Adrenal gland (tissue), 5 donors: ENCODE results near the gene NBR1.
"Not testable (repeated sequence)": the region's sequence is repeated elsewhere in the genome, so short reads cannot be mapped to it uniquely, and the experiment has no call there.

Source experiments
- POLR2A ChIP-seq, 2 donors: fragments of 450-650 bp; IDR thresholded peaks; one replicate each; pipeline ENCODE4 v1.6.1; 2017; ENCODE audit warnings: antibody characterized with exemption in 2 of 2, mild to moderate bottlenecking in 2 of 2, moderate library complexity in 1 of 2
- TF ChIP-seq, protein P1 (sequence below), 6 experiments: fragments of 450-650 bp in 4 of 6; fragments of 200-600 bp in 2 of 6; sonication (generic) in 1 of 6; IDR thresholded peaks; 1 replicate in 5 of 6; 2 replicates in 1 of 6; pipeline versions ENCODE4 v1.5.1 to v1.8.0; 2016 to 2021; ENCODE audit warnings: antibody characterized with exemption in 6 of 6, mild to moderate bottlenecking in 2 of 6, moderate library complexity in 1 of 6
- donor health status: DM: no; HTN: no; CAD: no.

DNA sequence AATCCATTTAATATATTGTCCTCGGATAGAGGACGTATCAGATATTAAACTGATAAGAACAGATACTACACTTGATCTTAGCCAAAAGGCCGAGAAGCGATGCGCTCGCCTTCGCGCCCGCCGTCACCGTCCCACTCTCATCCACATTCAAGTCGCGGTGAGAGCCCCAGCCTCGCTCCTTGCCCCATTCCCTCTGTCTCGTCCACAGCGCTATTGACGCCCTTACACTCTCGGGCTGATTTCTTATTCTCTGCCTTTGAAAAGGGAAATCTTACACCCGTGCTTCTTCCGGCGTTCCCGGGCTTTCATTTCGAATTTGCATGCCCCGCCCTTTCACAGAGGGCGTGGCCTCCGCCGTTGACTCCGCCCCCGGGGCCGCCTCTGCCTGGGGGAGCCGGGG is 62.9 kb downstream of the NBR1 start, which contains the start of gene RNU2-1:
- TF ChIP-seq POLR2A (IDR thresholded peaks at IDR 0.05): not testable (repeated sequence)
- TF ChIP-seq, protein P1, sequence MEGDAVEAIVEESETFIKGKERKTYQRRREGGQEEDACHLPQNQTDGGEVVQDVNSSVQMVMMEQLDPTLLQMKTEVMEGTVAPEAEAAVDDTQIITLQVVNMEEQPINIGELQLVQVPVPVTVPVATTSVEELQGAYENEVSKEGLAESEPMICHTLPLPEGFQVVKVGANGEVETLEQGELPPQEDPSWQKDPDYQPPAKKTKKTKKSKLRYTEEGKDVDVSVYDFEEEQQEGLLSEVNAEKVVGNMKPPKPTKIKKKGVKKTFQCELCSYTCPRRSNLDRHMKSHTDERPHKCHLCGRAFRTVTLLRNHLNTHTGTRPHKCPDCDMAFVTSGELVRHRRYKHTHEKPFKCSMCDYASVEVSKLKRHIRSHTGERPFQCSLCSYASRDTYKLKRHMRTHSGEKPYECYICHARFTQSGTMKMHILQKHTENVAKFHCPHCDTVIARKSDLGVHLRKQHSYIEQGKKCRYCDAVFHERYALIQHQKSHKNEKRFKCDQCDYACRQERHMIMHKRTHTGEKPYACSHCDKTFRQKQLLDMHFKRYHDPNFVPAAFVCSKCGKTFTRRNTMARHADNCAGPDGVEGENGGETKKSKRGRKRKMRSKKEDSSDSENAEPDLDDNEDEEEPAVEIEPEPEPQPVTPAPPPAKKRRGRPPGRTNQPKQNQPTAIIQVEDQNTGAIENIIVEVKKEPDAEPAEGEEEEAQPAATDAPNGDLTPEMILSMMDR (IDR thresholded peaks at IDR 0.05): not testable (repeated sequence)
